H4 (cell line): ENCODE results near the gene ATG16L2. TPM values are rescaled to one million over a fixed set of nuclear protein-coding genes. Genes with fewer than 3 reads are reported as not detected.
"Not testable (repeated sequence)": the region's sequence is repeated elsewhere in the genome, so short reads cannot be mapped to it uniquely, and the experiment has no call there.

ENCODE experiments used
- DNase-seq: peaks from one replicate; pipeline ENCODE4 v3.0.0-alpha.2; 2015; ENCODE audit warnings: low spot score
- total RNA-seq: library from RNA; depleted of rRNA; stranded (reverse); fragments of >200 nt; shearing (Covaris generic); gene quantifications from 2 replicates; pipeline ENCODE4 v1.2.3, GENCODE V29; 2014

ATG16L2 gene
- total RNA-seq, 1 experiment from 2014 or later = 0.66 TPM

- DNase-seq = no peak
Measured at GRCh38 chr11:72824811-72825505, 10.7 kb downstream of the ATG16L2 start.

GRCh38 chr11:72825661-72826060 is 11.4 kb downstream of the ATG16L2 start:
- DNase-seq = no peak

GRCh38 chr11:72826191-72826941 is 12.2 kb downstream of the ATG16L2 start:
- no peak for DNase-seq

- DNase-seq = no peak
Measured at GRCh38 chr11:72826942-72827480, 12.8 kb downstream of the ATG16L2 start.

GRCh38 chr11:72827656-72828055 is 13.4 kb downstream of the ATG16L2 start:
- not testable (repeated sequence) for DNase-seq

- no peak for DNase-seq
Measured at GRCh38 chr11:72828081-72828567, 13.9 kb downstream of the ATG16L2 start.

- DNase-seq = no peak
Measured at GRCh38 chr11:72828692-72829101, 14.5 kb downstream of the ATG16L2 start.

DNA sequence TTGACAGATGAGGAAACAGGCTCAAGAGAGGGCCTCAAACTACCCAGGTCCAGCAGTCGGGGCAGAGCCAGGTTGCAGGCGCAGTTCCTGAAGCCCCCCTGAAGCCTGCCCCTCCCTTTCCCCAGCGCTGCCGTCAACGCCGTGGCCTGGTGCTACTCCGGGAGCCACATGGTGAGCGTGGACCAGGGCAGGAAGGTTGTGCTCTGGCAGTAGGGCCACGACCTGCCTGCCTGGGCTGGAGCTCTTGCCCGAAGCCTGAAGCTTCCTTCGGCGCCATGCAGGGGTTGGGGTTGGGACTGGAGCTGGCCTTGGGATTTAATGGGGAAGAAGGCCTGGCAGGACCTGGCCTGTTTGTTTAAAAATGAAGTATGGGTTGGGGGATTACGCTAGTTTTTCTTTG is 15.0 kb downstream of the ATG16L2 start:
- DNase-seq = no peak

GRCh38 chr11:72829884-72830533 is 15.8 kb downstream of the ATG16L2 start:
- no peak for DNase-seq

DNA sequence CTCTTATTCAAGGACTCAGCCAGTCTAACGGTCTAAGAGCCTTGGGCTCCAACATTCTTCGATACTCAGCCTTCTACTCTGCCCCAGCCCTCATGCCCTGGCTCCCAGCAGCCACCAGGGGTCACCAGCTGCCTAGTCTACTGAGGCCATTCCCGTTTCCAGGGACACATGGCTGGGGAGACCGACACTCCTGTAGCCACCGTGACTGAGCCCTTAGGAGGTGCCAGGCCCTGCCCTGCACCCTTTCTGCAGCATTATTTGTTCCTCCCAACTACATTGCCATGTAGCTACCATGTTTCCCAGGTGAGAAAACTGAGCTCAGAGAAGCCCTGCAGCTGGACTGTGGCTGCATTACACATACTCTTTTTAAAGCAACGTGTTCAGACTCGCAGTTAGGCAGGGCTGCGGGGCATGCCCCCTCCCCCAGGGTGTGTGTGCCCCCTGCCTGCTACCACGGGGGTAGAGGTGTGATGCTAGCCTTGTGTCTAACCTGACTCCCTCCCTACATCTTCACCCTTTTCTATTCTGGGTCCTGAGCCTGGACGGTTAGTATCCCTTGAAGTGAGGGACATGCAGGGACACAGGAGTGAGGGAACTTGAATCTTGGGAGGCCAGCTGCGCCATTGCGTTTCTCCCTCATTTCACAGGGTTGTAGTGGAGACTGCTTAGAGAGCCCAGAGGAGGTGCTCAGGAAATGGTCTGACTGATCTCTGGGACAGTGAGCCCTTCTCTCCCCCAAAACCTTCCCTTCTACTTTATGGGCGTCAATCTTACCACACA is 17.5 kb downstream of the ATG16L2 start:
- DNase-seq = peak; percentile 76

DNA sequence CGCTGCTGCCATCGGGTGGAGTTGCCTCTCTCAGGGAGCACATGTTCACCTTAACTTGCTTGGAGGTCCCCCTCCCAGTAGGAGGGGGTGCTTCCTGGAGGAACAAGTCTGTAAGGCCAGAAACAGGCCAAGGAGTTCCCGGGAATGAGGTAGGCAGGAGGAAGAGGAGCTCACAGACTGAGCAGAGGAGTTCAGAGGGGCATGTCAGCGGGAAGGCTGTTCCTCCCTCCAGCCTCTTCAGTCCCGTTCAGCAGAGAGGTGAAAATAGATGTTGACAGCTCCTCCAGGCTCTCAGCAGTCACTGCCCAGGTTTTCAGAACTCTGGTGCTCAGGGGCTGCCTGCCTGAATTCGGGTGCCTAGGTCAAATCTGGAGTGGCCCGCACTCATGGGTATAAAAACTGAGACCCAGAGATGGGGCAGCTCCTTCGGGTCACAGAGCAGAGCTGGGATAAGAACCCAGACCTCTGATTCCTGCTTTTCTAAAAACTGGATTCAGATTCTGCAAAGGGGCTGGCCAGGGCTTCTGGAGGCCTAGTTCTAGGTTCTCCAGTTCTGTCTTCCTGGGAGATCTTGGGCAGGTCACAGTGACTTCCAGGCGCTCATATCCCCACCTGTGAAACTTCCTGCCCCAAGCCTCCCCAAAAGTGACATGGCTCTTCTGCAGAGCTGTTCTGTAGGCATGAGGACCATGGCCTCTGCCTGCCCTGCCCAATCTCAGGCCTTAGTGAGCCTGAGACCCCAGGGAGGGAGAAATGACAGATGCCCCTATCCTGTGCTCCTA is 18.3 kb downstream of the ATG16L2 start:
- DNase-seq = no peak

DNA sequence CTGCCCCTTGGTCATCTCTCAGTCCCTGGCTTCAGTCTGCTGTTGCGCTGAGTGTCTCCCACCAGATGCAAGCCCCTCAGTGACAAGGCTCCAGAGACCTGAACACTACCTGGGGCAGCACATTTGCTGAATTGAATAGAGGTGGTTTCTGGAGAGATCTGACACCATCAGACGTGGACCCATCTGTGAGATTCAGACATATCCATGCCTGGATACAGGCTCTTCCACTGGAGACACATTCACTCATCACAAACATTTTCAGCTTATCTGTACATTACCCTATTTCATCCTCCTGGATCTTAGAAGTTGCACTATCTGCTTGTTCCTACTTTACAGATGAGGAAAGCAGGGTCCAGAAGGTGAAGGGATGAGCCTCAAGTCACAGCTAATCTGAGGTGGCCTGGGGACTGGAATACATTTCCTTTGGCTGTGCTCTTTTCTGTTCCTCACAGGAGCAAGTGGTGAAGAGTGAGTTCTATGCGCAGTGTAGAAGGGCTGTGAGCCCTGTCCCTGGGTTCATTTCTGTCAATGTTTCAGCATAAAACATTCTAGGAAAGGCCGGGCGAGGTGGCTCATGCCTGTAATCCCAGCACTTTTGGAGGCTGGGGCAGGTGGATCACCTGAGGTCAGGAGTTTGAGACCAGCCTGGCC is 19.0 kb downstream of the ATG16L2 start:
- DNase-seq = no peak

GRCh38 chr11:72833811-72834493 is 19.7 kb downstream of the ATG16L2 start:
- no peak for DNase-seq

GRCh38 chr11:72834905-72835304 is 20.7 kb downstream of the ATG16L2 start:
- no peak for DNase-seq

DNA sequence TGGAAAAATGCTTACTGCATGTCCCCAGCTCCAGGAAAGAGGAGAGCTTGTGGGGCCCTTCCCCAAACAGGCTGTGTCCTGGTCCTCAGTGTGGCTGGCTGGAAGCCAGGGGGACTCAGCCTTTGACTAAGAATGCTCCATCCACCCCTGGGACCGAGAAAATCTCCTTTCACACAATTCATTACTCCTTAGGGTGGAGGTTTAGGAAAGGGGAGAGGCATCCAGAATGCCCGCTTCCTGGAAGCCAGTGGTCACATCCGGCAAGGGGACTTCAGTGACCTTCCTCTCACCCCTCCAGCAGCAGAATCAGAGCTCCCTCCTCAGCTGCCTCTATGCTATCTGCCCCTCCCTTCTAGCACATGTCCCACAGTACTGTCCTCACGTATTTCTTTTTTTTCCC is 21.9 kb downstream of the ATG16L2 start:
- DNase-seq = no peak

DNA sequence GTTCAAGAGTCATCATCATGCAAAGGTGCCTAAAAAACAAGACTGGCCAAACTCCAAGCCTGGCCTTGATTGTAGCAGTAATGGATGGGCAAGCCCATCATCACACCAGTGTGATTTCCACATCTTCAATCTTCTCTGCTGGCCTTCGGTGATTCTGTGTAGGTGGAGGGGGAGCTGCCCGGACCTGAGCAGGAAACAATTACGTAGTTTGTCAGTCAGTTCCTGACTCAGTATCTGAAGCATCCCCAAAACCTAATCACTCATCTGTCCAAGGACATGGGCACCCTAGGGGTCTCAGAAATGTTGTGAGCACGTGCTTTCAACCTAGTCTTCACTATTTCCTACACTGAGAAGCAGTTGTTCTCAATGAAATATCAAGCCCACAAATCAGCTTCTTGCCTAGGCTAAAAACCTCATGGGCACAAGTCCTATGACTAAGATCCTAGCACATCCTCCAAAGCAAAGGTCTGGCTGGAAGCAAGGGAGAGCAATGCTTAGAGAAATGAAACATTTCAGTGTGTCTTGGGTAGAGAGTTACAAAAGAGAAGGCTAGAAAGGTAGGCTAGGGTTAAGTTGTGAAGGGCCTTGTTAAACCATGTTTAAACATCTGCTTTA is 24.6 kb downstream of the ATG16L2 start:
- DNase-seq = no peak

DNA sequence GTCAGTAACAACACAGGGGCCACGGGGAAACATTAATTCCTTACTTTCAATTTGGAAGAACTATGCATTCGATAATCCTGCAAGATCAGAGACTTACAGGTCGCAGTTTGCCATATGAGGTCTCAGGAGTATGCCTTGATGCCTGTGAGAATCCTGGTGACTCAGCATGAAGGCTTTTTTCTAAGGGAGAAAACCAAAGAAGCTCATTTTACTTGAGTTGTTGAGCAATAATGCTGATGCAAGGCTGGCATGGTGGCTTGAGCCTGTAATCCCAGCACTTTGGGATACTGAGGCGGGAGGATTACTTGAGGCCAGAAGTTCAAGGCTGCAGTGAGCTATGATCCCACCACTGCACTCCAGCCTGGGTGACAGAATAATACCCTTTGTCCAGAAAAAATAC is 26.6 kb downstream of the ATG16L2 start:
- peak; percentile 71 for DNase-seq

DNA sequence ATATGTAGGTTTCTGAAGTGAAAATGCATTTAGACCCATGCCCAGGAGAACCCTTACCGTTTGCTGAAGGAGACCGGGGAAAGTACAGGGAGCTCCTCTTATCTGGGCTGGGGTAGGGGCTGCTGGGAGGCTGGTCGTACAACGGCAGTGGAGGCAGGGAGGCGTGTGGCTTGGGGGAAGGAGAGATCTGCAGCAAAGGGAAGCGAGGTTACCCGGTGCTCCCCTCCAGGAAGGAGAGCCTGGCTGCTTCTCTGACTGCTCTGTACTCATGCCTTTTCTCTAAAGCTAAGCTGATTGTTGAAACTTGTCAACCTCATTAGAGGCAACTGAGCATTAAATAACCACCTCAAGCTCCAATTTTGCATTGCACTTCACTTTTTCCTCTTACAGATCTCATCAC is 27.2 kb downstream of the ATG16L2 start:
- no peak for DNase-seq

GRCh38 chr11:72842126-72842525 is 27.9 kb downstream of the ATG16L2 start:
- DNase-seq = no peak
